GM23248 (cell line): ENCODE results near the gene CDRT4.

Experiments used
- EZH2 ChIP-seq: fragments of 200-600 bp; sonication (generic); IDR thresholded peaks from 2 replicates; pipeline ENCODE4 v1.6.1; 2018; ENCODE audit warnings: antibody characterized with exemption, mild to moderate bottlenecking; ENCODE audit not compliant: insufficient read depth, poor library complexity, severe bottlenecking
- EZH2phosphoT487 ChIP-seq: fragments of 200-600 bp; sonication (generic); IDR thresholded peaks from 2 replicates; pipeline ENCODE4 v1.6.1; 2018; ENCODE audit warnings: antibody characterized with exemption, moderate library complexity, mild to moderate bottlenecking, low read depth; ENCODE audit not compliant: insufficient read depth

DNA sequence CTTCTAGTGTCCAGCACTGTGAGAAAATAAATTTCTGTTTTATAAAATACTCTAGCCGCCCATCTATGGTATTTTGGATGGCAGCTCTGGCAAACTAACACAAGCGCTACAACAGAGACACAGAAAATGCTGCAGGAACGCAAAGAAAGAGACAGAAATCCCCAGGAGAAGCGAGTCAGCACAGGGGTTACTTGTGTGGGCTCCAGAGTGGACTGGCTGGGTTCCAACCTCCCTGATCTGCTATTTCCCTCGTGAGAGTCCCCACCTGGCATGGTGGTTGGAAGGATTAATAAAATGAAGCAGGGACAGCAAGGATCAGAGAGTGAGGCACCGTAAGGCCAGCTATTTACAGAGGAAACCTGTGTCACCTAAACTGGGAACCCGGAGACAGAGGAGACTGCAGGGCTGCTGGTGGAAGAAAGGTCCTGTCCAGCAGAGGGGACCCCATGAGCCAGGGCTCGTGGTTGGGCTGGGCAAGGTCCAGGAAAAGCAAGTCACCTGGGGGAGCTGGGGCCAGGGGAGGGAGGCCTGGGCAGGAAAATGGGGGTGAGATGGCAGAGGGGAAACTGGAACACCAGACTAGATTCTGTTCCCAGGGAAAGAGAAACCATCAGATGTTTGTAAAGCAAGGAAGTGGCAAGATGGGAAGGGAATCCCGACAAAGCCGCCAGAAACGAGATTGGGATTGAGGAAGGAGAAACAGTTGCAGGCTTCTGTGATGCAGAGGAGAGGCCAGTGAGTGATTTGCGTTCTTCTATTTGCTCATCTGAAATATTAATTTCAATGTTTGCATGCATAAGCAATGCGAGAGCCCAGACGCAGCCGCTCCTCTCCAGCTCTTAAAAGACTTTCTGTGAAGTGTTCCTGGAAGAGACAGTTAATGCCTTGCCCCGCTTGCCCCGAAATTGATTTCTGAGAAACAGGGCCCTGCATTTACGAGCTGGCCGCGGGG, 63.0 kb downstream of the CDRT4 start:
- TF ChIP-seq EZH2 (no peak), EZH2phosphoT487 (no peak)
